Hippocampal formation (tissue), 2 donors: ENCODE results near the gene MESP1.
A peak's percentile ranks its signal among the peaks of the same experiment; 100 is the strongest.

Experiments
- DNase-seq, 2 donors: peaks; one replicate each; lab custom pipeline; 2025; lab: John Stamatoyannopoulos, UW

Gene MESP1

GRCh38 chr15:89781055-89781454, 30.0 kb upstream of the MESP1 start:
- no peak for DNase-seq

- no peak for DNase-seq
Measured at GRCh38 chr15:89780601-89781000, 29.6 kb upstream of the MESP1 start.

- no peak for DNase-seq
Measured at GRCh38 chr15:89778861-89779260, 27.8 kb upstream of the MESP1 start.

- no peak for DNase-seq
Measured at GRCh38 chr15:89777782-89778380, 26.8 kb upstream of the MESP1 start.

GRCh38 chr15:89777073-89777751, 26.2 kb upstream of the MESP1 start:
- DNase-seq: no peak

- peak in 1 of 2 donors; percentile 66 for DNase-seq
Measured at GRCh38 chr15:89776274-89777072, 25.4 kb upstream of the MESP1 start, which contains the start of gene MESP2. Gene MESP2 (plus strand): TSS chr15:89776332. CDS start chr15:89776358, 26 bp downstream.

- DNase-seq: no peak
Measured at GRCh38 chr15:89775815-89776214, 24.8 kb upstream of the MESP1 start.

- DNase-seq: no peak
Measured at GRCh38 chr15:89774492-89774891, 23.4 kb upstream of the MESP1 start.

- no peak for DNase-seq
Measured at GRCh38 chr15:89772932-89773583, 22.0 kb upstream of the MESP1 start.

- DNase-seq: no peak
Measured at GRCh38 chr15:89770041-89770440, 19.0 kb upstream of the MESP1 start.

- DNase-seq: no peak
Measured at GRCh38 chr15:89769366-89769765, 18.3 kb upstream of the MESP1 start.

- no peak for DNase-seq
Measured at GRCh38 chr15:89768071-89768500, 17.0 kb upstream of the MESP1 start.

- DNase-seq: no peak
Measured at GRCh38 chr15:89767411-89767915, 16.4 kb upstream of the MESP1 start.

- no peak for DNase-seq
Measured at GRCh38 chr15:89766357-89767311, 15.6 kb upstream of the MESP1 start.

- no peak for DNase-seq
Measured at GRCh38 chr15:89765694-89766093, 14.6 kb upstream of the MESP1 start.

- no peak for DNase-seq
Measured at GRCh38 chr15:89761929-89762328, 10.9 kb upstream of the MESP1 start.

- DNase-seq: no peak
Measured at GRCh38 chr15:89761009-89761831, 10.2 kb upstream of the MESP1 start.

- peak; percentile 12 to 56 for DNase-seq
Measured at GRCh38 chr15:89760303-89761008, 9.4 kb upstream of the MESP1 start.

GRCh38 chr15:89759835-89760234, 8.8 kb upstream of the MESP1 start:
- DNase-seq: no peak
